ENCODE measurements around the gene ADIG. TPM values are rescaled to one million over a fixed set of nuclear protein-coding genes. Genes with fewer than 3 reads are reported as not detected.

ADIG gene
- total and polyA plus RNA-seq, 2 of the 8 experiments (the other 6 are each of a cell fraction or from before 2014, with no cell fraction given) = not detected

GRCh38 chr20:38588303-38588702 lies 7.3 kb downstream of the ADIG start:
- no peak overlapping the region for H2AFZ ChIP-seq (ENCODE audit: low read length)
- TF ChIP-seq SIRT6 (IDR thresholded peaks at IDR 0.05; ENCODE audit: low read length) (no peak), NANOG (IDR thresholded peaks at IDR 0.05; ENCODE audit: insufficient read depth, low read depth, low read length, poor library complexity, severe bottlenecking) (no peak), YY1 (IDR thresholded peaks at IDR 0.05; ENCODE audit: low read depth, low read length) (no peak), SIX5 (IDR thresholded peaks at IDR 0.05; ENCODE audit: low read depth, low read length) (no peak), ASH2L (IDR thresholded peaks at IDR 0.05; ENCODE audit: low read length) (no peak), HDAC6 (IDR thresholded peaks at IDR 0.05; ENCODE audit: low read depth, low read length) (no peak), CBX5 (IDR thresholded peaks at IDR 0.05; ENCODE audit: low read depth, low read length) (no peak), FOSL1 (IDR thresholded peaks at IDR 0.05; ENCODE audit: insufficient read depth, low read depth, low read length) (no peak)
- ChIA-PET CTCF (ENCODE audit: partially characterized antibody) (interaction anchor here (0.8 kb wide), 1 partner anchor 28 kb away, joined by 3 read pairs; no protein-coding TSS in a partner anchor), POLR2A (ENCODE audit: partially characterized antibody) (no interaction called here)
- H3K9me3 ChIP-seq (ENCODE audit: insufficient read depth in 2 of 2, low read depth in 1 of 2, low read length in 1 of 2) = no peaks in the 10 kb centered on the region
- no peak overlapping the region for H3K18ac ChIP-seq (ENCODE audit: extremely low read depth, low read length)
- WGBS, 2 experiments (ENCODE audit: extremely low coverage in 1 of 2, insufficient coverage in 1 of 2, insufficient read length in 1 of 2, insufficient replicate concordance in 2 of 2, low coverage in 1 of 2, low lambda C conversion rate in 2 of 2, missing lambda C conversion rate in 1 of 2) = 97% methylated on average over 6 of the region's 6 CpGs; no CpG with 5 or more reads in 1 of the 2 experiments
- H3K23ac ChIP-seq (ENCODE audit: insufficient read length) = no peak overlapping the region
- no peak overlapping the region for H3K4me2 ChIP-seq (ENCODE audit: insufficient read depth in 1 of 2, low read depth in 2 of 2, low read length in 2 of 2)
- no peaks in the 10 kb centered on the region; the same call in 1 of the 2 replicates for H3K79me1 ChIP-seq (ENCODE audit: low read depth, low read length)
- H3K23me2 ChIP-seq (ENCODE audit: low read depth, low read length) = peaks cover 11% of the 10 kb centered on the region
- H4K8ac ChIP-seq (ENCODE audit: extremely low read depth, insufficient read depth, low read length) = no peak overlapping the region
- H3K27me3 ChIP-seq (replicated peaks in 1 of 4; ENCODE audit: control insufficient read depth in 3 of 4, extremely low read depth in 1 of 4, insufficient read depth in 3 of 4, low read length in 3 of 4) = no peaks in the 10 kb centered on the region
- H3K9ac ChIP-seq (replicated peaks in 1 of 4; ENCODE audit: extremely low read depth in 1 of 4, low read depth in 3 of 4, low read length in 3 of 4) = no peak overlapping the region
- H2BK5ac ChIP-seq (ENCODE audit: low read depth, low read length) = no peak overlapping the region
- H3K79me2 ChIP-seq (ENCODE audit: control insufficient read depth in 1 of 2, insufficient read depth in 2 of 2, low read length in 2 of 2) = no peaks in the 10 kb centered on the region
- no peak overlapping the region for H3K4ac ChIP-seq (replicated peaks; ENCODE audit: insufficient read length, low read depth, low read length)
- no peak overlapping the region for H4K91ac ChIP-seq (replicated peaks; ENCODE audit: insufficient read length, low read length)
- H3K14ac ChIP-seq (ENCODE audit: insufficient read length) = no peak overlapping the region
- no peak overlapping the region for H2AK5ac ChIP-seq (ENCODE audit: low read depth, low read length)
- H2BK12ac ChIP-seq (ENCODE audit: low read depth, low read length) = no peak overlapping the region
- no peak overlapping the region for H3K27ac ChIP-seq (ENCODE audit: low read depth, low read length)
- FAIRE-seq (no peak), DNase-seq (ENCODE audit: low read depth in 1 of 2, low spot score in 2 of 2) (no peak)
- no peak overlapping the region for H3K4me3 ChIP-seq (ENCODE audit: extremely low read depth in 1 of 4, insufficient read depth in 2 of 4, low read depth in 3 of 4, low read length in 4 of 4)
- H3K4me1 ChIP-seq (replicated peaks in 1 of 4; ENCODE audit: control insufficient read depth in 3 of 4, insufficient read depth in 4 of 4, low read length in 3 of 4) = peaks cover 0 to 12% (median 4%) of the 10 kb centered on the region in 4 experiments; a peak in 3 of 7 replicates
- H4K20me1 ChIP-seq (replicated peaks in 1 of 2; ENCODE audit: control insufficient read depth in 1 of 2, insufficient read depth in 2 of 2, low read length in 2 of 2) = peaks cover 0 to 6% of the 10 kb centered on the region in 2 experiments
- H3K56ac ChIP-seq (replicated peaks; ENCODE audit: insufficient read length, low read depth, low read length) = no peak overlapping the region
- no peak overlapping the region for H2BK120ac ChIP-seq (replicated peaks; ENCODE audit: low read depth, low read length)
- H2BK20ac ChIP-seq (ENCODE audit: low read length) = no peak overlapping the region
- H4K5ac ChIP-seq (ENCODE audit: insufficient read length, low read depth, low read length) = no peak overlapping the region
- no peaks in the 10 kb centered on the region for H3K36me3 ChIP-seq (ENCODE audit: control insufficient read depth in 2 of 4, insufficient read depth in 4 of 4, low read length in 3 of 4)
- no peak overlapping the region for H2BK15ac ChIP-seq (ENCODE audit: low read length)
